OCI-M1 (cell line): ENCODE data around the gene TMEM174.
"Not testable (repeated sequence)": the region's sequence is repeated elsewhere in the genome, so short reads cannot be mapped to it uniquely, and the experiment has no call there.

Source experiments
- DNase-seq: peaks from one replicate; lab custom pipeline; 2025; lab: John Stamatoyannopoulos, UW

Gene TMEM174

DNA sequence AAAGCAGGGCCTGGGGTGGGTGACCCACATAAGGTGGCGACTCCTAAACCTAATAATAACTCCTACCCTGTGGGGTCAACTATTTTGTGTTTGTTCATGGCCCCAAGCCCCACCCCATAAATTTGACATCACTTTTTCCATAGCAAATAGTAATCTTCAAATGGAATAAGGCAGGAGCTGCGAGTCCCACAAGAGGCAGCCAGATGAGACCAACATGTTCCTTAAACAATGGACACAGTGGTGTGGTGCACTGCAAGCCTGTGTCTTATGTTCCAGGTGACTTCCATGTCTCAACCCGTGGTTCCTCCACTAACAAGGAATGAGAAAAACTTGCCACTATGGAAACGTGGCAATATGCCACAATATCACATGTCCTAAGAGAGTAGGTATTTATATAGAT lies 20.6 kb downstream of the TMEM174 start:
- DNase-seq = no peak

DNA sequence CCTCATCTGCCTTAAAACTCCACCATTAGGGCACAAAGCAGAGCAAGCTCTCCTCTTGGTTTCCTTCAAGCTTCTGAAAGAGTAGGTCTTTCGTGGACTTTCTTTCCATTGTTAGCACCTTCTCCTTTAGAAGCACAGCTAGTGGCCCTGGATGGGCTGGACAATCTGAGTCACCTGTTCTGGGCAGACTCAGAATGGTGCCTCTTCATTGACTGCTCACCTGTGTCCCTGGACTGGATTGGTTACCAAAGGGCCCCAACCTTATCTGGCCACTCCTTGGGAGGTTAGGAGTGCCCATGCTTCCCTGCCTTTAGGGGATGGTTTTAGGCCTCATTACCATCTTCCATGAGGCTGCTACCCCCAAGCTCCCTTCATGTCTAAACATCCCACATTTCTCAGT lies 23.2 kb downstream of the TMEM174 start:
- no peak for DNase-seq

DNA sequence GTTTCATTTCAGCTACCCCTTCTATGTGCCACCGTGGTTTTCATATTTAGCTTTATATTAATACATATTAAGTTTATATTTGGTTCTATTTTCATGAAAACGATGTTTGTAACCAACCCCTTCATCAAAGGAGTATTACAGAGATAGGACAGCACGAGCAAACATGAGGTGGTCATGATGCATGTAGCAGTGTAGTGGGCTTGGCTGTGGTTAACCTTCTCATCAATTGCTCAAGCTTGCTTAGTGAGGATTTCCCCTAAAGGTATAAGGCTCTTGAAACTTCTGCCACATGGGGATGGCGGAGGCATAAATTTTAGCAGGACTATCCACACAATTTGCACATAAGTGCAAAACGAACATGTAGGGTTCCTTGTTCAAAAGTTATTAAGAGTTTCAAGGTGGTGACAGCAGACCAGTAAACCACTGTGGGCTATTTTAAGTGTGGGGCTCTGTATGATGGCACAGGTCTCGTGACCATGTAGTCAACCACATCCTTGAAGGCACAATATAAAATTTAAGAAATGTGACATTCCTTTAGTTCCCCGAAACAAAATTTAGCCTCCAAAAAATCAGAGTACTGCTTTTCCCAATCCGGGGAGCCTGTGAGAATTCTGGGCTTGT lies 24.8 kb downstream of the TMEM174 start:
- no peak for DNase-seq

DNA sequence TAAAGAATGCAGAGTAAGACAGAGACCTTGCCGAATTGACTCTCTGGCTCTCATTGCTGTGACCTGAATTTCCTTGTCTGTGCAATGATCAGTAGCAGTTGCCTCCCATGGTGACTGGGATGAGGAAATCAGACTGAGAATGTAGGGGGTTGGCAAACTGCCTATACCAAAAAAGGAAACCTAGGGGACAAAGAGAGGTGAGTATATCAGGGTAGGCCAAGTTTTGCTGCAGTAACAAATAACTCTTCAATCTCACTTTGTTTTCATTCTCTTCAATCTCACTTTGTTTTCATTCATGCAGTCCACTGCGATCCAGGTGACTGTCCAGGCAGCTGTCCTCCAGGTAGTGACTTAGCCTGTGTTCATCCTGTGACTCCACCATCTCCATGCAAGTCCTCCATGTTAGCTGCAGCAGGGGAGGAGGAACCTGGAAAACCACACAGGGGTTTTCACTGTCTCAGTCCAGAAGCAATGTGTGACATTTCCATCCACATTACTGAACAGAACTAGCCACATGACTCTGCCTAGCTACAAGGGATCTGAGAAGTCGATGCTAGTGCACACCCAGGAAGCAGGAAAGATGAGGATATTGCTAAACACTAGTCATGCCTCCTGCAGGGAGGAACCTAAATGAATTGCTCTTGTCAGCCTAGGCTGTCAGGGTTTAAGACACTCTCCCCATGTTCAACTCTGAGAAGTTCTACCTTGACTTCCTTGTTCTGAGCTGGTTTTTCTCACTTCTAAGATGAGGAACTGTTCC lies 26.0 kb downstream of the TMEM174 start:
- no peak for DNase-seq

DNA sequence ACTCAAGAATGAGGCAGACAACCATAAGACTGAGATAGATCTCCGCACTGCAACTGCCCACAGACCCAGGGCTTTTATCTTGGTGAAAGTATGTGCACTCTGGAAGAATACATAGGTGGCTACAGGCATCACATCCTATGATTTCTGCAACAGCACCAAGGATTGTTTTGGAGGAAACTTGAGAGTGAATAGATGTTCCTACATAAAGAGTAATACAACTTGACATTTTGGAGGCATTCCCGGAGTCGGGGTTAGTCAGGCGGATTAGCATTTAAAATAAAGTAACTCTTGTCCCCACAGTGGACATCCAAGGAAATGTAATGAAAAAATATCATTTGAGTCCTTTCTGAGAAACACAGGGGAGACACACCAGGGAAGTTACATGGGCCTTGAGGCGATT lies 26.7 kb downstream of the TMEM174 start:
- DNase-seq = peak; percentile 28

DNA sequence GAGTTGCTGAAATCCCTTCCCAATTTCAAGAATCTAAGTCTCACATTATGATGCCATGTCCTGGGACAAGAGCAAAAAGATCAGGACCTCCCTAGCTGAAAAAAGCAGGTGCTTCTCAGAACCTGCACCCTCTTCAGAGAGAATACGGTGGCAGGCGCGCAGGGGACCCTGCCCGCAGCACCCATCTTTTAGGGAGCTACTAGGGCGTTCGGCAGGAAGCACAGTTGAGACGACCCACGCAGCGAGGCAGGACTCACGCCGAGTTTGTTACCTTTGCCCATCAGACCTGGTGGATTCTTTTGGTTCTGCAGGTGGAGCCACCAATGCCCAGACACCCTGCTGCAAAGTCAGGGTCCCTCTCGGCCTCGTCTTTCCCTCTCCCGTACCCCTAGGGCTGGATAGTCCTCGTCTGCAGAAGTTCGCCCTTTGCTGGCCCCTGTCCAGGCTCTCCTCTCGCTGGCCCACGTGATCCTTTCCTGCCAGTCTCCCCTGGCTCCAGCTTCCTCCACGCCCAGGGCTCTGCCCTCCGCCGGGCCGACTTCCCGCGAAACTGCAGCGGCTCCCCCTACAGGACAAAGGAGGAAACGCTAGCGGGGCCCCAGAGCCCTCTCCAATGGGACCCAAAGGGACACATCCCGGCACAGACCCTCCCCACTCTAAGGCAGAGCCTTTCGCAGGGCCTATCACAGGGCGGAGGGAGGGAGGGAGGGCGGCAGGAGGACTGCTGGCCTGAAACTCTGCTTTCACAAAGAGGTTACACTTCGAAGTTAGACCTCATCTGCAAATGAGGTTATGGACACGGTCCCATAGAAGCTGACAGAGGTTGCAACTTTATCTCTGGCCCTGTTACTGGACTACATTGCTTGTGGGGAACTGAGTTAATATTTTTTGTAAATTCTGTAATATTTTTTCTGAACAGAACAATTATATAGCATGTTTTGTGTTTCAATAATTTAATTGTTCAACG lies 28.8 kb downstream of the TMEM174 start:
- DNase-seq = peak; percentile 78

DNA sequence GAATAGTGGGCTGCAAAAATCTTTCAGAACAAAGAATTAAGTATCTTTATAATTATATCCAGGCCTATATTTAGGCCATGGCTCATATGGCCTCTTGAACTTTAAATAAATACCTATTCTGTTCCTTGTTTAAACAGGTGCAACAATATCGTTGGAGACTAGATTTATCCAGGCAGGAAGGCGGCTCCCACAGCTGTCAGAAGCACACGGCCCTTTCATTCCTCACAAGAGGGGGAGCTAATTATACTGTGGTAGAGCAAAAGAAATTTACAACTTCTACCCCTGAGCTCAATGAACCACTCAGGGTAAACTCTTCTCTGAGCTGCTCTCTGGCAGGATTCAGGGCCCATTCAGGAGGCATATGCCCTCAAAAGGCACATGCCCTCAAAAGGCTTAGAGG lies 31.3 kb downstream of the TMEM174 start:
- DNase-seq = no peak

DNA sequence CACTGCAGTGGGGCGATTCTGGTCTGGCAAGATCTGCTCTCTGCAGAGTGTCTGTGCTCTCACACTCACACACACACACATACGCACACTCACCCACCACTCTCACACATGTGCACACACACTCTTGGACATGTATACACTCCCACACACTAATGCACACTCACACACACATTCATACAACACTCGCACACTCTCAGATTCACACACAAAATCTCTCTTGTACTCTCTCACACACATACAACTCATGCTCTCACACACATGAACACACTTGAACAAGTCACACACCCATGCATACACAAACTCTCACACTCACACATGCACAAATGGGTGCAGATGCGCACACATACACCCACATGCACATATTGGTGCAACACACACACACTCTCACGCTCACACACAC lies 31.7 kb downstream of the TMEM174 start:
- DNase-seq = no peak

DNA sequence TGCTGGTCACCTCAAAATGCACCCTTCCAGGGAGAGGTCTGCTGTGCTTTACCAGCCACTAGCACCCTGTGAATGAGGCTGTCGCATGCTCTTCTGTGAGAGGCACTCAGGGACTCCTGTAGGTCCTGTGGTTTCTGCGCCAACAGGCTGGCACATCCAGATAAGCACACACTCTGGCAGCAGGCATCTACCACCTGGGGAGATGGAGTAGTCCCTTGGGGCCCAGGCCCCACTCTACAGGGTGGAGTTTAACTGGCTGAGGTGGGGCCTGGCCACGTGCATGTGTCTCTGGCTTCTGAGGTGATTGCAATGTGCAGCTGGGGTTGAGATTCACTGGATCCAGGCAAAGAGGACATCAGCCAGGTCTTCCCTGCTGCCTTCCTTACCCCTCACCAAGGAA lies 32.3 kb downstream of the TMEM174 start:
- no peak for DNase-seq

DNA sequence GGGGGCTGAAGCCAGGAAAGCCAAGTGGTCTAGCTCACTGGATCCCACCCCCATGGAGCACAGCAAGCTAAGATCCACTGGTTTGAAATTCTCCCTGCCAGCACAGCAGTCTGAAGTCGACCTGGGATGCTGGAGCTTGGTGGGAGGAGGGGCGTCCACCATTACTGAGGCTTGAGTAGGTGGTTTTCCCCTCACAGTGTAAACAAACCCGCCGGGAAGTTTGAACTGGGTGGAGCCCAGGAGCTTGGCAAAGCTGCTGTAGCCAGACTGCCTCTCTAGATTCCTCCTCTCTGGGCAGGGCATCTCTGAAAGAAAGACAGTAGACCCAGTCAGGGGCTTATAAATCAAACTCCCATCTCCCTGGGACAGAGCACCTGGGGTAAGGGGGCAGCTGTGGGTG lies 34.2 kb downstream of the TMEM174 start:
- not testable (repeated sequence) for DNase-seq

DNA sequence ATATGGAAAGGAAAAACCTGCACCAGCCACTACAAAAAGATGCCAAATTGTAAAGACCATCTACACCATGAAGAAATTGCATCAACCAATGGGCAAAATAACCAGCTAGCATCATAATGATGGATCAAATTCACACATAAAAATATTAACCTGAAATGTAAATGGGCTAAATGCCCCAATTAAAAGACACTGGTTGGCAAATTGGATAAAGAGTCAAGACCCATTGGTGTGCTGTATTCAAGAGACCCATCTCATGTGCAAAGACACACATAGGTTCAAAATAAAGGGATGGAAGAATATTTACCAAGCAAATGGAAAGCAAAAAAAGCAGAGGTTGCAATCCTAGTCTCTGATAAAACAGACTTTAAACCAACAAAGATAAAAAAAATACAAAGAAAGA lies 36.1 kb downstream of the TMEM174 start:
- DNase-seq = not testable (repeated sequence)

DNA sequence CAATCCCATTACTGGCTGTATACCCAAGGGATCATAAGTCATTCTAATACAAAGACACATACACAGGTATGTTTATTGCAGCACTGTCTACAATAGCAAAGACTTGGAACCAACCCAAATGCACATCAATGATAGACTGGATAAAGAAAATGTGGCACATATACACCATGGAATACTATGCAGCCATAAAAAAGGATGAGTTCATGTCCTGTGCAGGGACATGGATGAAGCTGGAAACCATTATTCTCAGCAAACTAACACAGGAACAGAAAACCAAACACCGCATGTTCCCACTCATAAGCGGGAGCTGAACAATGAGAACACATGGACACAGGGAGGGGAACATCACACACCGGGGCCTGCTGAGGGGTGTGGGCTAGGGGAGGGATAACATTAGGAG lies 39.7 kb downstream of the TMEM174 start:
- DNase-seq = not testable (repeated sequence)

DNA sequence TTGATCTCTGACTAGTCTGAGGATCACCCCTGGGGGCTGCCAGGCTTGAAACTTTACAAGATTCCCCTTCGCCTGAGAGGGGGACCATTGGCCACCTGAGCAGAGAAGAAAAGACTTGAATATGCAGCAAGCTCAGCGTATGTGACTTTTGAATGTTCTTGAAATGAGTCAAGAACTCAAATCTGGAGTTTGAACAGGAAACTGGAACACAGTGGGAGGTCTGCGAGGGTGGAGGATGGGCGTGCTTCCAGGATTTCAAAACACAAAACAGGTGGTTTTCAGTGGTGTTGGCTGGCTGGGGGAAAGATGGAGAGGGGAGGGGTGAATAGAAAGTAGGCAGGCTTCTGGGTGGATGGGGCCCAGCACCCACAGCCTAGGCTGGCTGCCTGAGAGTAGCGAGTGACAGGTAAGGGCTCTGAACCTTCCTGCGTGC lies 40.6 kb downstream of the TMEM174 start:
- DNase-seq = no peak

DNA sequence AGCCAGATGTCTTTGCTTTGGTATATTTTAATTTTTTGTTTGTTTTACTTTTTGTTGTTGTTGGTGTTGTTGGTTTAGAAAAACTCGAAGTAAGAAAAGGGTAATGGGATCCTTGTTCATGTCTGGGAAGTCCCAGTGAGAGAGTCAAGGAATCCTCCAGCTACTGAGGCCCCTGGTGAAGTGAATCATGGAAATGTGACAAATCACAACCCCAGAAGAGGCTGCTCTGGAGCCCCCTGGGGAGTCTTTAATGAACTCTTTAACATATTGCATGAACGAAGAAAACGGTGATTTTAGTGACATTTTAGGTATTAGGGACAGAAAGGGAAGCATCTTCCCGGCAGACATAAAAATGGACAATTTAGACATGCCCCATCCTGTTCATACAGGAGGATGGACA lies 41.3 kb downstream of the TMEM174 start:
- no peak for DNase-seq

DNA sequence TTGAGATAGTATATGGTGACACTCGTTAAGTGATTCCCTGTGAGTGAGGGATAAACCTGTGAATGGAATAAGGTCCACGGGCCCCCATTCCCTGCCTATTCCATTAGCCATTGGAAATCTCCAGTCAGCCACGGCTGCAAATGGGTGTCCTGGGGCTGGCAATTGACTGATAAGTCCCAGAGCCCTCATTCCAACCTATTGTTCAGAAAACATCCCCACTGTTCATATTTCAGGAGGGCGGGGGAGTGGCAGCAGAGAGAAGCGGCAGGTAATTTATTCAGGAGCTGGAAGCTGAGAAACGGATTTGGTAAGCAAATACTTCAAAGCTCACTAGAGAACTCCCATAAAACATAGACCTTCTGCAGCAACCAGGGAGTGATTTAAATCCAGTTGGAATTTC lies 42.0 kb downstream of the TMEM174 start:
- DNase-seq = no peak

DNA sequence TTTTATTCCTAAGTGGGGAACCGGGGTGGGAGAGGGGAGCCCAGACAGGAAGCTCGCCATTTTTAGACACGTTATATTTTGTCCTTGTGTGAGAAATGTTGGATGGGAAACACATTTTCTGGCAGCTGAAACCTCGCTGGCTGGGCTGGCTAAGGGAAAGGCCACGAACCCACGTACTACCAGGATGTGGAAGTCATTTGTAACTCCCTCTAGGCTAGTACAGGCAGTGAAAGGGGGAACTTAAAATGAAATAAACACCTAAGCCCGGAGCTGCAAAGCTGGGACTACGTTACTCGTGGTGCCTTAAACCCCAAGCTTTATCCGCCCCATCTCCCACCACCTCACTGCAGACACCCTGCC lies 42.5 kb downstream of the TMEM174 start:
- no peak for DNase-seq

DNA sequence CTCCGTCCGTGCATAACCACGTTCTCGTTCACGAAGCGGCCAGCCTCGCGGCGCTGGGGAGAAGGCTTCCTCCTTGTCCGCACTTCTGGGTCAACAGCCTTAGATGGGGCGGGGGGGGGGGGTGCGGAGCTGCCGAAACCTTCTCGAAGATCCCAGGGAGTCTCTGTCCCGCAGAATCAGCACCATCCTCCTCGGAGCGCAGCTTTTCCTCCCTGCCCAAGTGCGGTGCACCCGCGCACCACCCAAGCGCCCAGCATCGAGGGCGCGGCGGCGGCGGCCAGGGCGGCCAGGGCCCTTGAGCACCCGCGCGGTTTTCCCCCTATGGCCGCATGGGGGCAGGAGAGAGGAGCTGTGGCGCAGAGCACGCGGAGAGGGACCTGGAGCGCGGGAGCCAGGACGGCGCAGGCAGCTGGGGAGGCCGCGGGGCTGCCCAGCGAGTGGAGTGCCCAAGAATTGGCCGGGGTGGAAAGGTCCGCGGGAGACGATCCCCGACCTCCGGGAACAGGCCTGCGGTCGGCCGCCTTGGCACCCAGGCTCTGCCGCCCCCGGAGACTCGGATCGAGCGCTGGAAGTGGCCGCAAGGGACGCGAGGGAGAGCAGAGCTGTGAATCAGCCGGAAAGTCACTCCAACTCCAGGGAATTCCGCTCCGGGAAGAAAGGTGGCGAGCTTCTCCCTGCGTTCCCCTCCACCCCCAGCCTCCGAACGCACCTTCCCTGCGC lies 43.1 kb downstream of the TMEM174 start:
- no peak for DNase-seq

DNA sequence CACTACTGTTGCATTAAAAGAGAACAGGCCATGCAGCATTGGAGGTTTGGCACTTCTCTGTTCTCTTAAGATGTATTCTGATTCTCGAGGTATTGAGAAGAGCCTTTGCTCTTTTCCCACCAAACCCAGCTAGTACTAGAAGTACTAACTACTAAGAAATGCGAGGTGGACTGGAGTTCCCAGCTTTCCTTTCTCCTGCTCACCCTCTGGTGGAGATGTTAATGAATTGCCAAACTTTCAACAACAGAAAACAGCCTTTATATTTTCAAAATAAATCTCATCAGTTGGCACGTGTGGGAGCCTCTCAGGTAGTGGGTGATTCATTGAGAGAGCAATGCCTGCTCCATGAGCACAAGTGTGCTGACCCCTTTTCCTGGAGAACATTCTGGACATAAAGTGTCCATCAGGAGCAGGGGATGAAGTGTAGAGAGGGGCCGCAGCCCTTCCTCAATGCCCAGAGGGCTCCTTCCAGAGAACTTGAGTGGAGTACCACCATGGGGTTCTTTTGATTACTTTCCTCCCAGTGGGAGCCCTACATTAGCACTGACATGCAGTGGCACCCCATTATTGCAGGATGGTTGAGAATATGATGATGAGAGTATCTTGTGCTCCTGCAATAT lies 45.7 kb downstream of the TMEM174 start:
- peak; percentile 18 for DNase-seq

DNA sequence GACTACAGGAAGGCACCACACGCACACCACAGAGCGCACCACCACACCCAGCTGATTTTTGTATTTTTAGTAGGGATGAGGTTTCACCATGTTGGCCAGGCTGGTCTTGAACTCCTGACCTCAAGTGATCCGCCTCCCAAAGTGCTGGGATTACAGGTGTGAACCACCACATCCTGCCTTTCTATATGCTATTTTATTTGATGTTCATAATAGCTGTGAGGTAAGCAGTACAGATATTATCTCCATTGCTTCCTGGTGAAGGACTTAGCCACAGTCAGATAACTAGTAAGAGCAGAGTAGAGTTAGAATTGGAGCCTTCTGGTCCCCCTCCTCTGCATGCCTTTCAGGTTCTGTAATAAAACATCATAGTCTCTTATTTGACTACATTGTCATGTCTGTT lies 46.3 kb downstream of the TMEM174 start:
- not testable (repeated sequence) for DNase-seq

DNA sequence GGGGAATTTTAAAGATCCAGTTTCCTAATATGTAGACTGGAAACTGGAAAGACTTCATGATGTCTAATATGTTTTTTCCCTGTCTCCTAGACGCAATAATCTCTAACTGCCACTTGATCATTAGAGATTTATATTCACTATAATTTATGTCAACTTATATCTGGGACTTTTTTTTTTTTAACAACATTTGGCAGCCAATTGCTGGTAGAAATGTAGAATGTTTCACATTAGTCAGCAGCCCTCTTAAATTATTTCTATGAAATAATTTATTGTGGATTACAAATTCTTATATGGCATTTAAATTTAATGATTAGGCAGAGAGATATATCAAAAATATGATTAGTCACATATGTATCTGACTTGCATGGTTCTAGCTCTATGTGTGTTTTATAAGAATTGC lies 48.2 kb downstream of the TMEM174 start:
- no peak for DNase-seq

DNA sequence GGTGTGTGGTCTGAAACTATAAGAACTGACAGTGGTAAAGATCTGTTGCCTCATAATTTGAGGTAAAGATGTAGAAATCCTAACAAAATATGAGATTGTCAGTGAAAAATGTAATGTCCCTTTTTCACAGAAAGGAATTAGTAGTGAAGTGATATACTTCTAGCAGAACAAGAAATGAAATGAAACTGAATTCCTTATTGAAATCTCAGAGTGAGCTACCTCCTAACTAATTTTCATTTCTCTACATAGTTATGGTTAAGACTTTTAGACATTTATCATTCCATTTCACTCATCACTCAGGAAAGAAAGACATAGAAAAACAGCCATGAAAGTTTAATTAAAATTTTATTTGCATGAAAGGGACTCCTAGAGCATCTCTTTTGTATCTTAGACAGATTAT lies 48.7 kb downstream of the TMEM174 start:
- no peak for DNase-seq

DNA sequence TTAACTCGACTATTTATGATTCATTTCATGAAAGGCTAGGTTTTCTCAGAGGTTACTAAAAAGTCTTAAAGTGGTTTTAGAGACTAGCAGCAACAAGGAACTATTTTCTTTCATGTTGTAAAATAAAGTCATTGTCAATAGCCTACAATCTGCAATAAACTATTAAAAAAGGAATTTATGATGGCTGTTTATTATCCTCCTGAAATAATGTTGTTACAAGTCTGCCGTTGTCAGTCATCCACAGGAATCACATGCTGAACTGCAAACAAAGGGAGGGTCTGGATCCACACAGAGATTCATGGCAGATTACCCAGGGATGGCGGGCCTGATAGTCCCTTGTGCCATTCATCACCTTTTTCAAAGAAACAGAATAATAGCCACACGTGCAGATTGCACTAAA lies 49.2 kb downstream of the TMEM174 start:
- DNase-seq = no peak
